ENCODE data around the gene MEF2C.

Gene MEF2C

GRCh38 chr5:88677376-88677895, 205.5 kb downstream of the MEF2C start:
- H3K9me3 ChIP-seq (ENCODE audit: control insufficient read depth, insufficient read depth, low read length): no peaks in the 10 kb centered on the region
- no peak overlapping the region for H3K27ac ChIP-seq (ENCODE audit: low read length)
- no peaks in the 10 kb centered on the region for H3K36me3 ChIP-seq (ENCODE audit: control insufficient read depth, insufficient read depth, low read length)
- H3K27me3 ChIP-seq (ENCODE audit: control insufficient read depth, insufficient read depth, low read length): peaks cover 45% of the 10 kb centered on the region
- no CpG with 5 or more reads among the region's 4 CpGs for WGBS (ENCODE audit: insufficient coverage, insufficient read length)
- peaks cover 7% of the 10 kb centered on the region for H3K4me1 ChIP-seq (ENCODE audit: control insufficient read depth, insufficient read depth, low read length)
- no peak overlapping the region for H3K4me3 ChIP-seq (ENCODE audit: low read length)
- DNase-seq (ENCODE audit: low read depth, low spot score): no peak

GRCh38 chr5:88676637-88677375, 206.2 kb downstream of the MEF2C start:
- H3K4me3 ChIP-seq (ENCODE audit: low read length): no peak overlapping the region
- peaks cover 47% of the 10 kb centered on the region for H3K27me3 ChIP-seq (ENCODE audit: control insufficient read depth, insufficient read depth, low read length)

GRCh38 chr5:88675708-88676636, 207.0 kb downstream of the MEF2C start:
- Histone ChIP-seq H3K27me3 (ENCODE audit: control insufficient read depth, insufficient read depth, low read length) (peaks cover 41% of the 10 kb centered on the region), H3K9me3 (ENCODE audit: control insufficient read depth, insufficient read depth, low read length) (no peaks in the 10 kb centered on the region), H3K4me3 (ENCODE audit: low read length) (peak overlapping the region; percentile 30; the same call in 1 of the 2 replicates), H3K36me3 (ENCODE audit: control insufficient read depth, insufficient read depth, low read length) (no peaks in the 10 kb centered on the region), H3K27ac (ENCODE audit: low read length) (no peak overlapping the region), H3K4me1 (ENCODE audit: control insufficient read depth, insufficient read depth, low read length) (peaks cover 9% of the 10 kb centered on the region)
- no peak for DNase-seq (ENCODE audit: low read depth, low spot score)
- WGBS (ENCODE audit: insufficient coverage, insufficient read length): no CpG with 5 or more reads among the region's 54 CpGs

More at GRCh38 chr5:88676637-88677375, 206.2 kb downstream of the MEF2C start:
- Histone ChIP-seq H3K36me3 (ENCODE audit: control insufficient read depth, insufficient read depth, low read length) (no peaks in the 10 kb centered on the region), H3K4me1 (ENCODE audit: control insufficient read depth, insufficient read depth, low read length) (peaks cover 9% of the 10 kb centered on the region), H3K27ac (ENCODE audit: low read length) (no peak overlapping the region), H3K9me3 (ENCODE audit: control insufficient read depth, insufficient read depth, low read length) (no peaks in the 10 kb centered on the region)
- no CpG with 5 or more reads among the region's 8 CpGs for WGBS (ENCODE audit: insufficient coverage, insufficient read length)
- no peak for DNase-seq (ENCODE audit: low read depth, low spot score)

- DNase-seq (ENCODE audit: low read depth, low spot score): no peak
- no CpG with 5 or more reads among the region's 19 CpGs for WGBS (ENCODE audit: insufficient coverage, insufficient read length)
- Histone ChIP-seq H3K36me3 (ENCODE audit: control insufficient read depth, insufficient read depth, low read length) (no peaks in the 10 kb centered on the region), H3K27ac (ENCODE audit: low read length) (no peak overlapping the region), H3K4me3 (ENCODE audit: low read length) (peak overlapping the region; percentile 41; the same call in 1 of the 2 replicates), H3K4me1 (ENCODE audit: control insufficient read depth, insufficient read depth, low read length) (peaks cover 9% of the 10 kb centered on the region), H3K27me3 (ENCODE audit: control insufficient read depth, insufficient read depth, low read length) (peaks cover 37% of the 10 kb centered on the region), H3K9me3 (ENCODE audit: control insufficient read depth, insufficient read depth, low read length) (no peaks in the 10 kb centered on the region)
These were observed 207.7 kb downstream of the MEF2C start for GRCh38 chr5:88675168-88675707.

GRCh38 chr5:88674356-88675167, 208.4 kb downstream of the MEF2C start:
- WGBS (ENCODE audit: insufficient coverage, insufficient read length): no CpG with 5 or more reads among the region's 78 CpGs
- no peak overlapping the region for H3K27ac ChIP-seq (ENCODE audit: low read length)
- no peak for DNase-seq (ENCODE audit: low read depth, low spot score)
- H3K4me3 ChIP-seq (ENCODE audit: low read length): peak overlapping the region; percentile 41; the same call in 1 of the 2 replicates
- H3K27me3 ChIP-seq (ENCODE audit: control insufficient read depth, insufficient read depth, low read length): peaks cover 36% of the 10 kb centered on the region
- H3K36me3 ChIP-seq (ENCODE audit: control insufficient read depth, insufficient read depth, low read length): no peaks in the 10 kb centered on the region
- H3K9me3 ChIP-seq (ENCODE audit: control insufficient read depth, insufficient read depth, low read length): no peaks in the 10 kb centered on the region
- H3K4me1 ChIP-seq (ENCODE audit: control insufficient read depth, insufficient read depth, low read length): peaks cover 9% of the 10 kb centered on the region

GRCh38 chr5:88673253-88674105, 209.5 kb downstream of the MEF2C start:
- H3K4me3 ChIP-seq (ENCODE audit: low read length): peak overlapping the region; percentile 41; the same call in 1 of the 2 replicates
- no CpG with 5 or more reads among the region's 15 CpGs for WGBS (ENCODE audit: insufficient coverage, insufficient read length)
- H3K27ac ChIP-seq (ENCODE audit: low read length): no peak overlapping the region

GRCh38 chr5:88672644-88673252, 210.2 kb downstream of the MEF2C start:
- DNase-seq (ENCODE audit: low read depth, low spot score): no peak
- Histone ChIP-seq H3K36me3 (ENCODE audit: control insufficient read depth, insufficient read depth, low read length) (no peaks in the 10 kb centered on the region), H3K27ac (ENCODE audit: low read length) (no peak overlapping the region), H3K9me3 (ENCODE audit: control insufficient read depth, insufficient read depth, low read length) (no peaks in the 10 kb centered on the region), H3K4me1 (ENCODE audit: control insufficient read depth, insufficient read depth, low read length) (peaks cover 6% of the 10 kb centered on the region), H3K27me3 (ENCODE audit: control insufficient read depth, insufficient read depth, low read length) (peaks cover 31% of the 10 kb centered on the region), H3K4me3 (ENCODE audit: low read length) (peak overlapping the region; percentile 9; the same call in 1 of the 2 replicates)
- WGBS (ENCODE audit: insufficient coverage, insufficient read length): no CpG with 5 or more reads among the region's 39 CpGs

More at GRCh38 chr5:88673253-88674105, 209.5 kb downstream of the MEF2C start:
- DNase-seq (ENCODE audit: low read depth, low spot score): no peak
- Histone ChIP-seq H3K4me1 (ENCODE audit: control insufficient read depth, insufficient read depth, low read length) (peaks cover 9% of the 10 kb centered on the region), H3K9me3 (ENCODE audit: control insufficient read depth, insufficient read depth, low read length) (no peaks in the 10 kb centered on the region), H3K36me3 (ENCODE audit: control insufficient read depth, insufficient read depth, low read length) (no peaks in the 10 kb centered on the region), H3K27me3 (ENCODE audit: control insufficient read depth, insufficient read depth, low read length) (peaks cover 34% of the 10 kb centered on the region)

GRCh38 chr5:88671505-88672499, 211.2 kb downstream of the MEF2C start:
- H3K4me1 ChIP-seq (ENCODE audit: control insufficient read depth, insufficient read depth, low read length): peaks cover 9% of the 10 kb centered on the region; the same call in 1 of the 2 replicates
- H3K36me3 ChIP-seq (ENCODE audit: control insufficient read depth, insufficient read depth, low read length): no peaks in the 10 kb centered on the region
- H3K27ac ChIP-seq (ENCODE audit: low read length): no peak overlapping the region
- peaks cover 24% of the 10 kb centered on the region for H3K27me3 ChIP-seq (ENCODE audit: control insufficient read depth, insufficient read depth, low read length)
- peak overlapping the region; percentile 17; the same call in 1 of the 2 replicates for H3K4me3 ChIP-seq (ENCODE audit: low read length)
- H3K9me3 ChIP-seq (ENCODE audit: control insufficient read depth, insufficient read depth, low read length): no peaks in the 10 kb centered on the region
- no CpG with 5 or more reads among the region's 25 CpGs for WGBS (ENCODE audit: insufficient coverage, insufficient read length)
- DNase-seq (ENCODE audit: low read depth, low spot score): no peak
